Measurements from ENCODE around the gene GRM4. TPM values are rescaled to one million over a fixed set of nuclear protein-coding genes. Genes with fewer than 3 reads are reported as not detected.

GRM4 gene
- total RNA-seq, 4 donors from 2014 or later, result not detected

- TF ChIP-seq POLR2A (IDR thresholded peaks at IDR 0.05) (no peak), CTCF (IDR thresholded peaks at IDR 0.05) (no peak)
- H3K9me3 ChIP-seq, result no peaks in the 10 kb centered on the region
- H3K27ac ChIP-seq, result no peak overlapping the region
- H3K4me3 ChIP-seq, result no peak overlapping the region
- no peak for DNase-seq
- H3K27me3 ChIP-seq, result no peaks in the 10 kb centered on the region
- H3K36me3 ChIP-seq, result no peaks in the 10 kb centered on the region
- H3K4me1 ChIP-seq, result no peaks in the 10 kb centered on the region
Measured at GRCh38 chr6:34092631-34093030, 53.3 kb downstream of the GRM4 start.

- DNase-seq, result no peak
- Histone ChIP-seq H3K27me3 (no peaks in the 10 kb centered on the region), H3K27ac (no peak overlapping the region), H3K9me3 (no peaks in the 10 kb centered on the region), H3K4me3 (no peak overlapping the region), H3K36me3 (no peaks in the 10 kb centered on the region), H3K4me1 (no peaks in the 10 kb centered on the region)
- TF ChIP-seq POLR2A (IDR thresholded peaks at IDR 0.05), result no peak
- no peak for TF ChIP-seq CTCF (IDR thresholded peaks at IDR 0.05)
Measured at GRCh38 chr6:34090935-34091334, 55.0 kb downstream of the GRM4 start.

GRCh38 chr6:34090529-34090928, 55.4 kb downstream of the GRM4 start:
- no peak for TF ChIP-seq POLR2A (IDR thresholded peaks at IDR 0.05)
- TF ChIP-seq CTCF (IDR thresholded peaks at IDR 0.05), result no peak
- Histone ChIP-seq H3K4me3 (no peak overlapping the region), H3K27me3 (no peaks in the 10 kb centered on the region), H3K36me3 (no peaks in the 10 kb centered on the region), H3K9me3 (no peaks in the 10 kb centered on the region), H3K27ac (no peak overlapping the region), H3K4me1 (no peaks in the 10 kb centered on the region)
- DNase-seq, result no peak

- DNase-seq, result no peak
- no peak overlapping the region for H3K4me3 ChIP-seq
- H3K4me1 ChIP-seq, result no peaks in the 10 kb centered on the region
- H3K9me3 ChIP-seq, result no peaks in the 10 kb centered on the region
- H3K27ac ChIP-seq, result no peak overlapping the region
- no peaks in the 10 kb centered on the region for H3K36me3 ChIP-seq
- no peaks in the 10 kb centered on the region for H3K27me3 ChIP-seq
- TF ChIP-seq CTCF (IDR thresholded peaks at IDR 0.05) (no peak), POLR2A (IDR thresholded peaks at IDR 0.05) (no peak)
Measured at GRCh38 chr6:34086558-34086957, 59.3 kb downstream of the GRM4 start.

GRCh38 chr6:34085453-34086170, 60.3 kb downstream of the GRM4 start:
- TF ChIP-seq CTCF (IDR thresholded peaks at IDR 0.05), result no peak
- no peak for TF ChIP-seq POLR2A (IDR thresholded peaks at IDR 0.05)
- H3K4me3 ChIP-seq, result no peak overlapping the region
- no peaks in the 10 kb centered on the region for H3K4me1 ChIP-seq
- no peaks in the 10 kb centered on the region for H3K9me3 ChIP-seq
- H3K27ac ChIP-seq, result no peak overlapping the region
- H3K27me3 ChIP-seq, result no peaks in the 10 kb centered on the region
- no peaks in the 10 kb centered on the region for H3K36me3 ChIP-seq
- no peak for DNase-seq

Measured in Peyer's patch (tissue), 4 donors.